NT2/D1 (cell line): Measurements from ENCODE around the gene HSPA4.
"Not testable (repeated sequence)": the region's sequence is repeated elsewhere in the genome, so short reads cannot be mapped to it uniquely, and the experiment has no call there.

Source experiments
- DNase-seq: peaks from one replicate; pipeline ENCODE4 v3.0.0-alpha.2; 2011; ENCODE audit warnings: low read depth, low spot score
- H3K27me3 ChIP-seq: 2 replicates; pipeline ENCODE4 v1.6.0; 2011; ENCODE audit warnings: mild to moderate bottlenecking; ENCODE audit not compliant: insufficient read length, insufficient read depth
- H3K36me3 ChIP-seq: 2 replicates; pipeline ENCODE4 v1.6.1; 2011; ENCODE audit warnings: mild to moderate bottlenecking, low read length, mixed read lengths; ENCODE audit not compliant: insufficient read depth, insufficient read length
- H3K4me1 ChIP-seq: 2 replicates; pipeline ENCODE4 v1.5.1; 2011; ENCODE audit not compliant: insufficient read depth, insufficient read length
- H3K4me3 ChIP-seq: 2 replicates; pipeline ENCODE4 v1.5.1; 2011; ENCODE audit warnings: low read depth; ENCODE audit not compliant: insufficient read length
- H3K9ac ChIP-seq: 2 replicates; pipeline ENCODE4 v1.6.0; 2011; ENCODE audit warnings: low read depth; ENCODE audit not compliant: insufficient read length
- H3K9me3 ChIP-seq: 2 replicates; pipeline ENCODE4 v1.5.1; 2011; ENCODE audit warnings: mild to moderate bottlenecking, low read length; ENCODE audit not compliant: insufficient read depth
- SUZ12 ChIP-seq: IDR thresholded peaks from 2 replicates; pipeline ENCODE4 v1.6.1; 2011; ENCODE audit not compliant: insufficient read length, insufficient read depth; ENCODE audit errors: extremely low read depth
- YY1 ChIP-seq: IDR thresholded peaks from 2 replicates; pipeline ENCODE4 v1.6.1; 2011; ENCODE audit not compliant: insufficient read length, insufficient read depth
- ZNF274 ChIP-seq: IDR thresholded peaks from 2 replicates; pipeline ENCODE4 v1.6.1; 2011; ENCODE audit warnings: mild to moderate bottlenecking, low read depth, low read length

HSPA4 gene

DNA sequence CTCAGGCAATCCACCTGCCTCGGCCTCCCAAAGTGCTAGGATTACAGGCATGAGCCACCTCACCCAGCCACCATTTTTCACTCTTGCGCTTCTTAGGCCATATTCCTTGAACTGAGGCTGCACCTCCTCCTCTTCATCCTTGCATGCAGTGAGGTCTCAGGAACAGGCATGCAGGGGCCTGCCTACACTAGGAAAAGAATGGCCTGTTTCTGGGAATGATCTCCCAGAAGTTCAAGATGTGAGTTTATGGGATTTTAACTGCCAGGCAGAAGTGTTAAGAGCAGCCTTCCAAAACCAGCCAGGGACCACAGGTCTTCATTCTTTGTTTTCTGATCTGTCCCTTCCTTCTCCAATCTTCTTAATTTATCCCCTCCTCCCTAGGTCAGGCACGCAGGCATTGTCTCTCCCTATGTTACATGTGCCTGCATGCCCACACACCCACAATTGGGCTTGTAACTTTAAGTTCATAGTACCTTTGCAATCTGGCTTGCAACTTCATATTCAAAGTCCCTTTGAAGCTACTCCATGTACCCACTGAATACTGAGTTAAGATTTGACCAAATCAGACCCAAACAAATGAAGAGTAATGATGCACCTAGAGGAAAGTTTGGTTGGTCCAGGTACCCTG, 10.5 kb upstream of the HSPA4 start:
- Histone ChIP-seq H3K36me3 (no peaks in the 10 kb centered on the region), H3K4me3 (no peak overlapping the region), H3K9me3 (no peaks in the 10 kb centered on the region), H3K27me3 (no peaks in the 10 kb centered on the region), H3K9ac (no peak overlapping the region), H3K4me1 (no peaks in the 10 kb centered on the region)
- DNase-seq, result no peak
- no peak for TF ChIP-seq SUZ12
- TF ChIP-seq ZNF274, result no peak
- no peak for TF ChIP-seq YY1

DNA sequence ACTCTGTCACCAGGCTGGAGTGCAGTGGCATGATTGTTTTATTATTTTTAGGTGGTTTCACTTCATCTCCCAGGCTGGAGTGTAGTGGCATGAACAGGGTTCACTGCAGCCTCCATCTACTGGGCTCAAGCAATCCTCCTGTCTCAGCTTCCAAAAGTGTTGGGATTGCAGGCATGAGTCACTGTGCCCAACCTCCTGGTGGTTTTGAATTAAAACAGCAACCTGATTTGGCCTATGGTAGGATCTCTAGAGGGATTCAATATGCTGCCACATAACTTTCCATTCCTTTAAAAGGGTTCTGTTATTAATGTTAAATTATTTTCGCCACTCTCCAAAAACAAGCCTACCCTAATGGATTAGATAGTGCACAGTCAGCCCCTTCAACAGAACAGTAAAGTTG, 9.9 kb upstream of the HSPA4 start:
- no peak for DNase-seq
- Histone ChIP-seq H3K9me3 (no peaks in the 10 kb centered on the region), H3K9ac (no peak overlapping the region), H3K4me3 (no peak overlapping the region), H3K4me1 (no peaks in the 10 kb centered on the region), H3K36me3 (no peaks in the 10 kb centered on the region), H3K27me3 (no peaks in the 10 kb centered on the region)
- TF ChIP-seq YY1 (no peak), ZNF274 (no peak), SUZ12 (no peak)

- H3K4me3 ChIP-seq, H3K4me1 ChIP-seq, H3K9ac ChIP-seq, DNase-seq, H3K9me3 ChIP-seq, H3K36me3 ChIP-seq, H3K27me3 ChIP-seq: not testable (repeated sequence)
Measured at GRCh38 chr5:133046560-133046959, 5.3 kb upstream of the HSPA4 start.

DNA sequence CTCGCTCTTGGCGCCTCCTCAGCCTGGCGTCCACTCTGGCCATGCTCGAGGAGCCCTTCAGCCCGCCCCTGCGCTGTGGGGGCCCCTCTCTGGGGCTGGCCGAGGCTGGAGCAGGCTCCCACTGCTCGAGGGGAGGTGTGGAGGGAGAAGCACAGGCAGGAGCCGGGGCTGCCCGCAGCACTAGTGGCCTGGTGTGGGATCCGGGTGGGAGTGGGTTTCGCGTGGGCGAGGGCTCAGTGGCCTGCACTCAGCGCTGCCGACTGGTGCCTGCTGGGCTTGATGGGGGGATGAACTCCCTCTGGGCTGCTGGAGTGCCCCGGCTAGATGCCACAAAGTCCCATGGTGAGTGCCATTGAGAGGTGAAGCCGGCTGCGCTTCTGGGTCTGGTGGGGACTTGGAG, 4.4 kb upstream of the HSPA4 start:
- H3K36me3 ChIP-seq, result no peaks in the 10 kb centered on the region
- no peaks in the 10 kb centered on the region for H3K27me3 ChIP-seq
- no peak for DNase-seq
- no peak overlapping the region for H3K9ac ChIP-seq
- H3K4me3 ChIP-seq, result no peak overlapping the region
- H3K4me1 ChIP-seq, result peaks cover 2% of the 10 kb centered on the region
- H3K9me3 ChIP-seq, result no peaks in the 10 kb centered on the region
- no peak for TF ChIP-seq ZNF274
- no peak for TF ChIP-seq YY1
- TF ChIP-seq SUZ12, result no peak

GRCh38 chr5:133048993-133049725, 2.7 kb upstream of the HSPA4 start:
- no peak overlapping the region for H3K4me3 ChIP-seq
- no peaks in the 10 kb centered on the region for H3K9me3 ChIP-seq
- H3K27me3 ChIP-seq, result no peaks in the 10 kb centered on the region
- peaks cover 2% of the 10 kb centered on the region for H3K4me1 ChIP-seq
- H3K36me3 ChIP-seq, result peaks cover 6% of the 10 kb centered on the region
- DNase-seq, result no peak
- no peak for TF ChIP-seq YY1
- TF ChIP-seq SUZ12, result no peak
- TF ChIP-seq ZNF274, result no peak
- peak overlapping the region; percentile 10 for H3K9ac ChIP-seq

- Histone ChIP-seq H3K27me3 (no peaks in the 10 kb centered on the region), H3K4me1 (peaks cover 2% of the 10 kb centered on the region), H3K9ac (peak overlapping the region; percentile 10), H3K36me3 (peaks cover 6% of the 10 kb centered on the region), H3K9me3 (no peaks in the 10 kb centered on the region), H3K4me3 (no peak overlapping the region)
- no peak for DNase-seq
- TF ChIP-seq YY1 (no peak), SUZ12 (no peak), ZNF274 (no peak)
Measured at GRCh38 chr5:133049726-133050048, 2.1 kb upstream of the HSPA4 start.

DNA sequence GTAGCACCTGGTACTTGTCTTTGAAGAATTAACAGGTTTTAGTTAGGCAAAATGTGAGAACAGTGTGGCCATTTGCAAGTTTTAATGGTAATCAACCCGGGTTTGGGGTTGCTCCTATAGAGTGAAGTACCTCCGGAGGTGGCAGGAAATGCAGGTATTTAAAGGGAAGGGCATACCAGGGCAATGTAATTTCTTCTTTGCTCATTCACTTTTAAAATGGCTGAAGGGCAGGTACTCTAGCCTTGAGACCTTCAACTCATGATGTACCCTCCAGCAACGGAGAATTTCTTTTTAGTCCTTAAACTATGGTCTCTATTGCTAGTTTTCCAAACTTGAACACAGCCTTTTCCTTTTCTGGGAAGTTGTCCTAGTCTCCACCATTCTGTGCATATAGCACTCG, 1.3 kb upstream of the HSPA4 start:
- Histone ChIP-seq H3K4me1 (peaks cover 2% of the 10 kb centered on the region), H3K9me3 (no peaks in the 10 kb centered on the region), H3K36me3 (peaks cover 6% of the 10 kb centered on the region), H3K4me3 (peak overlapping the region; percentile 97), H3K27me3 (no peaks in the 10 kb centered on the region), H3K9ac (peak overlapping the region; percentile 94)
- no peak for TF ChIP-seq SUZ12
- TF ChIP-seq ZNF274, result no peak
- no peak for TF ChIP-seq YY1
- DNase-seq, result no peak

- H3K9ac ChIP-seq, result peak overlapping the region; percentile 94
- no peaks in the 10 kb centered on the region for H3K27me3 ChIP-seq
- DNase-seq, result no peak
- H3K9me3 ChIP-seq, result no peaks in the 10 kb centered on the region
- peak overlapping the region; percentile 97 for H3K4me3 ChIP-seq
- H3K36me3 ChIP-seq, result peaks cover 6% of the 10 kb centered on the region
- peaks cover 2% of the 10 kb centered on the region for H3K4me1 ChIP-seq
- no peak for TF ChIP-seq ZNF274
Measured at GRCh38 chr5:133051061-133051541, 712 bp upstream of the HSPA4 start.
